ENCODE results near the gene DHRS13.

GRCh38 chr17:28885951-28886350 is 16.9 kb downstream of the DHRS13 start:
- TF ChIP-seq GATA3 (IDR thresholded peaks at IDR 0.05; ENCODE audit: low read depth, low read length), result no peak
- TF ChIP-seq GATA2 (IDR thresholded peaks at IDR 0.05; ENCODE audit: low read depth, low read length), result no peak
